Measurements from ENCODE around the gene PLXNC1.
A peak's percentile ranks its signal among the peaks of the same experiment; 100 is the strongest.

PLXNC1 gene

GRCh38 chr12:94145191-94145983 lies 3.0 kb upstream of the PLXNC1 start:
- in situ Hi-C loops (cut with MboI; ENCODE audit: low pct_unique_long_range_greater_than_20kb, low sequenced_read_pairs, unreplicated experiment), result loop anchor here (25.0 kb wide), 1 partner anchor 617 kb away; no protein-coding TSS in a partner anchor
- peak; percentile 45 for DNase-seq (ENCODE audit: low spot score)
- TF ChIP-seq, protein P1, sequence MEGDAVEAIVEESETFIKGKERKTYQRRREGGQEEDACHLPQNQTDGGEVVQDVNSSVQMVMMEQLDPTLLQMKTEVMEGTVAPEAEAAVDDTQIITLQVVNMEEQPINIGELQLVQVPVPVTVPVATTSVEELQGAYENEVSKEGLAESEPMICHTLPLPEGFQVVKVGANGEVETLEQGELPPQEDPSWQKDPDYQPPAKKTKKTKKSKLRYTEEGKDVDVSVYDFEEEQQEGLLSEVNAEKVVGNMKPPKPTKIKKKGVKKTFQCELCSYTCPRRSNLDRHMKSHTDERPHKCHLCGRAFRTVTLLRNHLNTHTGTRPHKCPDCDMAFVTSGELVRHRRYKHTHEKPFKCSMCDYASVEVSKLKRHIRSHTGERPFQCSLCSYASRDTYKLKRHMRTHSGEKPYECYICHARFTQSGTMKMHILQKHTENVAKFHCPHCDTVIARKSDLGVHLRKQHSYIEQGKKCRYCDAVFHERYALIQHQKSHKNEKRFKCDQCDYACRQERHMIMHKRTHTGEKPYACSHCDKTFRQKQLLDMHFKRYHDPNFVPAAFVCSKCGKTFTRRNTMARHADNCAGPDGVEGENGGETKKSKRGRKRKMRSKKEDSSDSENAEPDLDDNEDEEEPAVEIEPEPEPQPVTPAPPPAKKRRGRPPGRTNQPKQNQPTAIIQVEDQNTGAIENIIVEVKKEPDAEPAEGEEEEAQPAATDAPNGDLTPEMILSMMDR (IDR thresholded peaks at IDR 0.05; ENCODE audit: extremely low read depth, insufficient read depth, missing control alignments), result peak; percentile 38

DNA sequence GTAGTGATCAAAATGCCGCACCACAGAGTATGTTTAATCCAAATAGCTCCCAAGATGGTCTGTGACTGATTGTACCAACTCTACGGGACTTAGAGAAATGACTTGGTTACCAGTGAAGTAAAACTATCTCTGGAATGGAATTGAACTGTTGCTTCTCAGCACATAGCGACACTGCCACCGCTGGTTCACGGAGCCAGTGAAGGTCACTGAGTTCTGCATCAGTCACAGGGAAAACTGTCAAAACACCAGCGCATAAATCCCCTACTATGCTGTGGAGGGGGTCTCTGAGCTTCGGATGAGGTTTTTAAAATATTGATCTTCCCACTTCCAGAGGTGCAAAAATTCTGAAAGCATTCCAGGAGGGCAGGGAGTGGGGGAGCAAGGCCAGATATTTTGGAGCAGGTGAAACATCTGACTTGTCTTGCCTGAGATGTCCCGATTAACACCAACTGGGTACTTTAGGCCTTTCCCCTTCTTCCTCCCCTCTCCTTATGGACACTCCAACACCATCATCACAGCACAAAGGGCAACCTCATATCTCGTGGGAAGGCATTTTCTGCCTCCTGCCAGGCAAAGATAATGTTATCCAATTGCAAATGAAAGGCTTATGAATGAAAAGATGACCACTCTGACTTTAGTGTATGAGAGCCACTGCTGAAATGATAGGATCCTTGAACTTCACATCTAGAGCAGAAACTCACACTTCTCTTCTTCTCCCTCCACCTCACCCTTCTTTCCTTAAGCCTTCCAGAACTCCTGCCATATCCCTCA lies 2.0 kb upstream of the PLXNC1 start:
- TF ChIP-seq, protein P1 (IDR thresholded peaks at IDR 0.05; ENCODE audit: extremely low read depth, insufficient read depth, missing control alignments), result no peak
- in situ Hi-C loops (cut with MboI; ENCODE audit: low pct_unique_long_range_greater_than_20kb, low sequenced_read_pairs, unreplicated experiment), result loop anchor here (25.0 kb wide), 1 partner anchor 616 kb away; no protein-coding TSS in a partner anchor
- no peak for DNase-seq (ENCODE audit: low spot score)

- in situ Hi-C loops (cut with MboI; ENCODE audit: low pct_unique_long_range_greater_than_20kb, low sequenced_read_pairs, unreplicated experiment), result loop anchor here (25.0 kb wide), 1 partner anchor 615 kb away; no protein-coding TSS in a partner anchor
- peak; percentile 55 for DNase-seq (ENCODE audit: low spot score)
- TF ChIP-seq, protein P1 (IDR thresholded peaks at IDR 0.05; ENCODE audit: extremely low read depth, insufficient read depth, missing control alignments), result no peak
These were observed 888 bp upstream of the PLXNC1 start for GRCh38 chr12:94147387-94147990.

GRCh38 chr12:94148739-94149118 lies 352 bp downstream of the PLXNC1 start:
- no peak for DNase-seq (ENCODE audit: low spot score)
- TF ChIP-seq, protein P1 (IDR thresholded peaks at IDR 0.05; ENCODE audit: extremely low read depth, insufficient read depth, missing control alignments), result no peak
- in situ Hi-C loops (cut with MboI; ENCODE audit: low pct_unique_long_range_greater_than_20kb, low sequenced_read_pairs, unreplicated experiment), result loop anchor here (25.0 kb wide), 1 partner anchor 614 kb away; no protein-coding TSS in a partner anchor

- TF ChIP-seq, protein P1 (IDR thresholded peaks at IDR 0.05; ENCODE audit: extremely low read depth, insufficient read depth, missing control alignments), result peak; percentile 90
- peak; percentile 89 for DNase-seq (ENCODE audit: low spot score)
- in situ Hi-C loops (cut with MboI; ENCODE audit: low pct_unique_long_range_greater_than_20kb, low sequenced_read_pairs, unreplicated experiment), result loop anchor here (25.0 kb wide), 1 partner anchor 613 kb away; no protein-coding TSS in a partner anchor
These were observed 873 bp downstream of the PLXNC1 start for GRCh38 chr12:94149119-94149780.
